ENCODE measurements around the gene KASH5. TPM values are rescaled to one million over a fixed set of nuclear protein-coding genes. Genes with fewer than 3 reads are reported as not detected.

The KASH5 gene
- total RNA-seq, 1 donor from 2014 or later, result not detected

DNA sequence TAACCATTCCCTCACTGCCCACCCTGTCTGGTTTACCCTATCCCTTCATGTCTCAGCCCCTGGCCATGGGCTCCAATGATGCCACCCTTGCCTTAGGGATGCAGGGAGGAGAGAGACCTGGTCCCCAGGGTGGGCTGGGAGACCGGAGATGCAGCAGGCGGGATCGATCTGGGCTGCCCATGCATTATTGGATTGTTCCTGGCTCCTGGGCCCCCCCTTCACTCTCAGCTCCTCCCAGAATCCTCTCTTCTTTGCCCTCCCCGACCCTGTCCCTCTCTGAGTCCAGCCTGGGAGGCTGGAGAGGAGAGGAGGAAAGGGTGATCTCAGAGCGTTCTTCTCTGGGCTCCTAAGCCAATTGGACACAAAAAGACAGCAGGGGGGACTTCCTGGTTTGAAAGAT, 5.8 kb downstream of the KASH5 start:
- no peak for DNase-seq (ENCODE audit: low read depth in 2 of 2)

DNA sequence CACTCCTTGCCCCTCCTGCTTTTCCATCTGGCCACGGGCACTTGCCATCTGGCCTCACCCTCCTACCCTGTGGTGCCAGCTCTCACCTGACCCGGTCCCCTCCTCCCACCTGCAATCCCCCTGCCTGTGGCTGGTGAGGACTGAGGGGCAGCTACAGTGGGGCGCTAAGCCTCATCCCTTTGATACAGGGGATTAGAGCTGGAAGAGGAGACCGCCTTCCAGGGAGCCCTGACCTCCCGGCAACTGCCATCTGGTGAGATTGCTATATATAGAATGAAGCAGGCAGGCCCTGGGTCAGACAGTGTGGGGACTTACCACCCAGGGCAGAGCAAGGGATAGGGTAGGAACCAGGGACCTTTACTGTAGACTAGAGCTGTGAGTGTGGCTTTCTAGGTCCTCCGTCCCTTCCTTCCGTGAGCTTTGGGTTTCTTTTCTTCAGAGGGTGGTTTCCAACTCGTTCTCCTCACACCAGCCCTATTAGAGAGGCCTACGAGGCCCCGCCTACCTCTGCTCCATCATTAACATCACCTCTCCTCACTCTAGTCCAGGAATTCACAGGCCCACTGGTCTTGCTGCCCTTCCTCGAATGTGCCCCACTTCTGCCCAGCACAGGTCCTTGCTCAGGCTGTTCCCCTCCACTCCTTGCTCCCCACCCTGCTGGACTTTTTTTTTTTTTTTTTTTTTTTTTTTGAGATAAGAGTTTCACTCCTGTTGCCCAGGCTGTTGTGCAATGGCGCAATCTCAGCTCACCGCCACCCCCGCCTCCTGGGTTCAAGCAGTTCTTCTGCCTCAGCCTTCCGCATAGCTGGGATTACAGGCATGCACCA, 7.7 kb downstream of the KASH5 start:
- DNase-seq (ENCODE audit: low read depth in 2 of 2), result no peak

DNA sequence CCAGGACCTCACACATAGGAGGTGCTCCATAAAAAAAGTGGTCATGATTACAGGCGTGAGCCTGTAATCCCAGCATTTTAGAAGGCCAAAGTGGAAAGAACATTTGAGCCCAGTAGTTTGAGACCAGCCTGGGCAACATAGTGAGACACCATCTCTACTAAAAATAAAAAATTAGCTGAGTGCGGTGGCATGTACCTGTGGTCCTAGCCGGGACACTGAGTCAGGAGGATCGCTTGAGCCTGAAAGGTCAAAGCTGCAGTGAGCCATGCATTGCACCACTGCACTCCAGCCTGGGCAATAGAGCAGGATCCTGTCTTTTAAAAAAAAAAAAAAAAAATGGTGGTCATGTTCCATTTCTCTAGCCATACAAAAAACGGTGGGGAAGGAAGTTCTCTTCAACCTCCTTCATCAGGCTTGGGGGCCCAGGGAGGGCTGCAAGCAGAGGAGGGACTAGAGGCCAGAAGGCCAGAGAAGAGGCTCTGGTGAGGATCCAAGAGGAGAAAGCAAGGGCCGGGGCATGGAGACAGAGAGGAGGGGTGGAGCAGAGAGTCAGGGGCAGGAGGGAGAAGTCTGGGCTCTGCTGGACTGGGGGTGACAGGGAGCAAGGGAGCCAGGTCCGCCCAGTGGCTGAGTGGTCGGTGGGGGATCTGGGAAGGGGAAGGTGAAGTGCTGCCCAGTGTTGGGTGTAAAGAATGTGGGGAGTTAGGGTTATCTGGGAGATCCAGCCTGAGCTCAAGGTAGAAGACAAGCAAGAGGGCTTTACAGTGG, 8.9 kb downstream of the KASH5 start:
- no peak for DNase-seq (ENCODE audit: low read depth in 2 of 2)

- DNase-seq (ENCODE audit: low read depth in 2 of 2), result no peak
These were observed 10.1 kb downstream of the KASH5 start for GRCh38 chr19:49398001-49398615.

DNA sequence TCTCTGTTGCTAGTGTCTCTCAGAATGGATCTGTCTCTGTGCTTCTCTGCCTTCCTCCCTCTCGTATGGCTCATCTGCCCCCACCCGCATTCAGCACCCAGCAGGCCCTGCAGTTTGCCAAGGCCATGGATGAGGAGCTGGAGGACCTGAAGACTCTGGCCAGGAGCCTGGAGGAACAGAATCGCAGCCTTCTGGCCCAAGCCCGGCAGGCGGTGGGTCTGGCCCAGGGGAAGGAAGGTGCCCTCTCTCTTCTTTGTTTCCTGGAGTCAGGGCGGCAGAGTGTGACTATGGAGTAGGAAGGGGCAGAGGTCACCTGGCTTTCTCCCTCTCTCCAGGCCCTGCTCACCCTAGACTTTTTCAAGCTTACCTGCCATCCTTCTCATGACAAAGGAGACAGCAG, 10.9 kb downstream of the KASH5 start:
- DNase-seq (ENCODE audit: low read depth in 2 of 2), result no peak

DNA sequence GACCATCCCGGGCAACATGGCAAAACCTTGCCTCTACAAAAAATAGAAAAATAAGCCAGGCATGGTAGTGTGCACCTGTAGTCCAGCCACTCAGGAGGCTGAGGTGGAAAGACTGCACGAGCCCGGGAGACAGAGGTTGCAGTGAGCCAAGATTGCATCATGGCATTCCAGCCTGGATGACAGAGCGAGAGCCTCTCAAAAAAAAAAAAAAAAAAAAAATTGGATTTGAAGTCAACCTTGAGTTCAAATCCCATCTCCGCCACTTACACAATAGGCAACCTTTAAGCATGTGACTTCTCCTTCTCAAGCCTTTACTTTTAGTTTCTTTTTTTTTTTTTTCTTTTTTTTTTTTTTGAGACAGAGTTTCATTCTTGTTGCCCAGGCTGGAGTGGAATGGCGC, 12.0 kb downstream of the KASH5 start:
- DNase-seq (ENCODE audit: low read depth in 2 of 2), result no peak

- DNase-seq (ENCODE audit: low read depth in 2 of 2), result no peak
These were observed 15.5 kb downstream of the KASH5 start for GRCh38 chr19:49403404-49404187.

DNA sequence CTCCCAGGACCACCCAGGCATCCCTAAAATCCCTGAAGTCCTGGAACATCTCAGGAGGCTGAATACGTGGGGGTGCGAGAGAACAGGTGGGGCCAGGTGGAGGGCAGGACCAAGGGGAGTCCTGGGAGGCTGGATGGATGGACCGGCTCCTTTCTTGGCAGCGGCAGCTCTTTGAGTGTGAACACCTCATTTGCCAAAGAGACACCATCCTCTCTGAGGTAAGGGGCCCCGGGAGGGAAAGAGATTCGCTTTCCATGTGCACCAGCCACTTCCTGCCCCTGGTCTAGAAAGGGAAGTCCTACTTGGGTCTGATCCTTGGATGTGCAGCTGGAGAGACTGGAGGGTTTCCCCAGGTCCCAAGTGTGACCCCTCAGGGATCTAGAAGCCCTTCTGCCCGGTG, 19.0 kb downstream of the KASH5 start:
- DNase-seq (ENCODE audit: low read depth in 2 of 2), result no peak

GRCh38 chr19:49407482-49408015, 19.5 kb downstream of the KASH5 start:
- no peak for DNase-seq (ENCODE audit: low read depth in 2 of 2)

- DNase-seq (ENCODE audit: low read depth in 2 of 2), result no peak
These were observed 20.9 kb downstream of the KASH5 start for GRCh38 chr19:49408816-49409440.

DNA sequence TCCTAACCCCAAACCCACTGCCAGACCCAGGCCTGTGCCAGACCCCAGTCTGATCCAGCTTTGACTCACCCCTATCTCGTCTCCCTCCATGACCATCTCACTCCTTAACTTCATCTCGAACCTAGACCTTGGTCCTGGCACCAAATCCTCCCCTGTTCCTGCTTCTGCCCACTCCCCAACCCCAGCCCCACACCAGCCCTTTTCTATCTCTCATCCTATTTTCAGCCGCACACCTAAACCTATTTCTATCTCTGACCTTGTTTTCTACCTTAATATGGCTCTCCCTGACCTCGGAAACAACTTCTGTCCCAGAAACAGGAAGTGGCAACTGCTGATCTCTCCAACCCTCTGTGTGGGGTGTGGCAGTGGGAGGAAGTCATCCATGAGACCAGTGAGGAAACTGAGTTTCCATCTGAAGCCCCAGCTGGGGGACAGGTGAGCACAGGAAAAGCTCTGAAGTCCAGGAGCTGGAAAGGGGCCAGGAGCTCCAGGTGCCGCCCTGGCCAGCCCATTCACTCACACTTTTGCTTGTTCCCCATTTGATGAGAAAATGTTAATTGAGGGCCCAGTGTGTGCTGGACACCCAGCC, 21.5 kb downstream of the KASH5 start:
- no peak for DNase-seq (ENCODE audit: low read depth in 2 of 2)

- no peak for DNase-seq (ENCODE audit: low read depth in 2 of 2)
These were observed 23.8 kb downstream of the KASH5 start for GRCh38 chr19:49411681-49412326.

DNA sequence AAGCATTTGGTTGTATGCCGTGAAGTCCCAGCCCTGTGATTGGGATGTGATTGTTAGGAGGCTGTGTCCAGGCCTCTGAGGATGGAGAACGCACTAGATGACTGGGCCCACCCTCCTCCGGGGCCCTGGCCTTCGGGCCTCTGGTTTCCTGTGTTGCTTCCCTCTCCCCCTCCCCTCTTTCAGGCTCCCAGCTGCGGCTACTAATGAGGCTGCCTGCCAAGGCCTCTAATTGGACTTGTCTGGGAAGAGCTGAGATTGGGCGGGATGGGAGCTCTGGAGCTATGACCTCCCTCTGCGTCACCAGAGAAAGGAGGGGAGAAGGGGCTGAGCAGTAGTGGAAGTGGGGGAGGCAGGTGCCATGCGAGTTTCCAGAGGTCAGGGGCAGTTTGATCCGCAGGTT, 25.3 kb downstream of the KASH5 start:
- no peak for DNase-seq (ENCODE audit: low read depth in 2 of 2)

DNA sequence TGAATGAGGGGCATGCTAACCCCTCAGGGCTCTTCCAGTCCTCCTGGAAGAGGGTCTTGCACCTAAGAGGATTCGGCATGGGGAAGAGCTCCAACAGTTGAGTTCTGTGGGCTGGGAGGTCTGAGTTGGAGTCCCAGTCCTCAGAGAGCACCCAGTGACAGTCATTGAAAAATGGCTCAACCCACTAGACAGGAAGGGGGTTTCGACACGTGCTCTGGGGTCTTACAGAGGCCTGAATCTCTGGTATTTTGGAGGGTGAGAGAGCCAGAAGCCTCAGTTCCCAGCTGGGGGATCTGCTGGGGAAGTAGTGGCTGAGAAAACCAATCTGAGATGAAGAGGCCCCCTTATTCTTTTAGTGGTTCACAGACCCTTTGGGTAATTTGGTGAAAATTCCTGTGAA, 26.2 kb downstream of the KASH5 start:
- no peak for DNase-seq (ENCODE audit: low read depth in 2 of 2)

GRCh38 chr19:49415102-49415809, 27.2 kb downstream of the KASH5 start:
- DNase-seq (ENCODE audit: low read depth in 2 of 2), result no peak

GRCh38 chr19:49415810-49416200, 27.8 kb downstream of the KASH5 start:
- no peak for DNase-seq (ENCODE audit: low read depth in 2 of 2)

GRCh38 chr19:49417088-49417487, 29.0 kb downstream of the KASH5 start:
- DNase-seq (ENCODE audit: low read depth in 2 of 2), result no peak

DNA sequence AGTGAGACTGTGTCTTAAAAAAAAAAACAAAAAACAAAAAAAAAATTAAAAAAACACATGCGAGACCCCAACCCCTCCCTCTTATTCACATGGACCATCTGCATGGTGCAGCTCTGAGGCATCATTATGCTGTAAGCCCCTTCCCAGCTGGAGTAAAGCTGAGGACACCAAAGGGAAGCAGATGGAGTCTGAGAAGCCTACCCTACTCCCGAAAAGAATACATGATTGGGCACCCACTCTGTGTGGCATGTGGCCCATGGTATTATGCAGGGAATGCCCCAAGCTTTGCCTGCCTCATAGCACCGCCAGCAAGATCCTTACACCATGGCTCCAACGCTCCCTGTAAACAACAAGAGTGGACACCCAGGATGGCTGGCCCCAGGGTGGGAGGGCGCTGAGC, 30.5 kb downstream of the KASH5 start:
- DNase-seq (ENCODE audit: low read depth in 2 of 2), result no peak

- no peak for DNase-seq (ENCODE audit: low read depth in 2 of 2)
These were observed 31.1 kb downstream of the KASH5 start for GRCh38 chr19:49419173-49419572.

Measured in dermis microvascular lymphatic vessel endothelial cell (primary cell).